Fibroblast of mammary gland (primary cell): ENCODE data around the gene ATP1B4.
"Not testable (repeated sequence)": the region's sequence is repeated elsewhere in the genome, so short reads cannot be mapped to it uniquely, and the experiment has no call there.

ENCODE experiments used
- DNase-seq: peaks from one replicate; pipeline ENCODE4 v3.0.0-alpha.2; 2010; ENCODE audit warnings: low read depth
- H3K4me3 ChIP-seq: 2 replicates; pipeline ENCODE4 v1.5.1; 2011; ENCODE audit warnings: low read depth, mild to moderate bottlenecking, low read length, moderate library complexity; ENCODE audit not compliant: control insufficient read depth
- TF ChIP-seq, protein P1 (sequence below): conservative IDR thresholded peaks from 2 replicates; pipeline ENCODE4 v1.5.1; 2011; ENCODE audit warnings: low read depth, low read length, inconsistent platforms; ENCODE audit not compliant: control insufficient read depth, insufficient read depth

ATP1B4 gene

DNA sequence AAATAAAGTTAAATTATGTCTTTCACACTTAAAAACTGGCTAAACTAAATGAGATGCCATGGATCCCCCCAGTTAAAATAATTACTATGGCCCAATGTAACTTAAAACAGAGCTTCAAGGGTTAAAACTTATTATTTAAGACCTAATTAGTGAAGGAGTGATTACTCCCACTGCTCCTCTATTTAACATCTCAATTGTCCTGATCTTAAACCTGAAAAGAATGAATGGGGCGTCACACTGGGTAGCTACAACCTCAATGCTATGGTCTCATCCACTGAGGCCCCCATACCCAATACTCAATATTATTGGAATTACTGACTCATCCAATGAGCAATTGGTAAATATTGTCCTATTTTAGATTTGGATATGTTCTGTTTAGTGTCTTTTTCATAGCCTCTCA lies 29.5 kb upstream of the ATP1B4 start:
- TF ChIP-seq, protein P1, sequence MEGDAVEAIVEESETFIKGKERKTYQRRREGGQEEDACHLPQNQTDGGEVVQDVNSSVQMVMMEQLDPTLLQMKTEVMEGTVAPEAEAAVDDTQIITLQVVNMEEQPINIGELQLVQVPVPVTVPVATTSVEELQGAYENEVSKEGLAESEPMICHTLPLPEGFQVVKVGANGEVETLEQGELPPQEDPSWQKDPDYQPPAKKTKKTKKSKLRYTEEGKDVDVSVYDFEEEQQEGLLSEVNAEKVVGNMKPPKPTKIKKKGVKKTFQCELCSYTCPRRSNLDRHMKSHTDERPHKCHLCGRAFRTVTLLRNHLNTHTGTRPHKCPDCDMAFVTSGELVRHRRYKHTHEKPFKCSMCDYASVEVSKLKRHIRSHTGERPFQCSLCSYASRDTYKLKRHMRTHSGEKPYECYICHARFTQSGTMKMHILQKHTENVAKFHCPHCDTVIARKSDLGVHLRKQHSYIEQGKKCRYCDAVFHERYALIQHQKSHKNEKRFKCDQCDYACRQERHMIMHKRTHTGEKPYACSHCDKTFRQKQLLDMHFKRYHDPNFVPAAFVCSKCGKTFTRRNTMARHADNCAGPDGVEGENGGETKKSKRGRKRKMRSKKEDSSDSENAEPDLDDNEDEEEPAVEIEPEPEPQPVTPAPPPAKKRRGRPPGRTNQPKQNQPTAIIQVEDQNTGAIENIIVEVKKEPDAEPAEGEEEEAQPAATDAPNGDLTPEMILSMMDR = no peak
- no peak for DNase-seq
- H3K4me3 ChIP-seq = no peak overlapping the region

DNA sequence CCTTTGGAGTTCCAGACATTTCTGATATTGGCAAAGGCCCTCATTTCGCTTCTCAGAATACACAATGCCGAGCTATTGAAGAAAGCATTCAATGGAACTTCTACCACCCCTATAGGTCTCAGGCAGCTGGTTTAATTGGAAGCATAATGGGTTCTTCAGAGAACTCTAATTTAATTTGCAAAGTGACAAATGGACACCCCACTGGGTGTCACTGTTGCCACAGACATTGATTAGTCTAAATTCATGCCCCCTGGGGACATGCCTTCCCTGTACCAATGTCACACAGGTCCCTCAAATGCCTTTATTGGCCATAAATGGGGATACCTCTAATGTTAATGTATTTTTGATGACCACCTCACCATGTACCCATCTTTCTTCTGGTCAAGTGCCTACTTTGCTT lies 27.7 kb upstream of the ATP1B4 start:
- TF ChIP-seq, protein P1 = no peak
- no peak overlapping the region for H3K4me3 ChIP-seq
- no peak for DNase-seq

DNA sequence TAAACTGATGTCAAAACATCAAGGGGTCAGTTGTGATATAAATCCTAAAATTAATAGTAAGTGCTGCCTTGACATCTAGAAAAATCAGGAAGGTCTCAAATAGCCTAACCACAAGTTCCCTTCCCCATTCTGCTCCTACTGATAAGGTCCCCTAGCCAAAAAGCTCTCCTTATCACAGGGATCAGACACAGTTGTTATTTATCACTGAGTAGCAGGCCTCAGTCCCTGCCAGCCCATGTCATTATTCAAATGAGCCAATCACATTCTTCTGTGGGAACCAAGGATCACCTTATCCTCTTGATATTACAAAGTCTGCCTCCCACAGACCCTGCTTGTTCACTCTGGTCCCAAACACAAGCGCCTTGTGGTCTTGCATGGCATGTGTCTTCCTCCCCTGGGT lies 27.3 kb upstream of the ATP1B4 start:
- no peak for DNase-seq
- TF ChIP-seq, protein P1 = no peak
- no peak overlapping the region for H3K4me3 ChIP-seq

DNA sequence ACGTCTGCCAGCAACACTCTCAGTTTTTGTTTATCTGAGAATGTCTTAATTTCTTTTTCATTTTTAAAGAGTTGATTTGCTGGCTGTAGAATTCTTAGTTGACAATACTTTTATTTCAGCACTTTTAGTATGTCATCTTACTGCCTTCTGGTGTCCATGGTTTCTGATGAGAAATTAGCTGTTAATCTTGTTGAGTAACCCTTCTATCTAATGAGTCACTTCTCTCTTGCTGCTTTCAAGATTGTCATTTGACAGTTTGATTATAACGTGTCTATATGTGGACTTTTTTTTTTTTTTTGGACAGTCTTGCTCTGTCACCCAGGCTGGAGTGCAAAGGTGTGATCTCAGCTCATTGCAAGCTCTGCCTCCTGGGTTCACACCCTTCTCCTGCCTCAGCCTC lies 26.6 kb upstream of the ATP1B4 start:
- H3K4me3 ChIP-seq = no peak overlapping the region
- TF ChIP-seq, protein P1 = no peak
- no peak for DNase-seq

DNA sequence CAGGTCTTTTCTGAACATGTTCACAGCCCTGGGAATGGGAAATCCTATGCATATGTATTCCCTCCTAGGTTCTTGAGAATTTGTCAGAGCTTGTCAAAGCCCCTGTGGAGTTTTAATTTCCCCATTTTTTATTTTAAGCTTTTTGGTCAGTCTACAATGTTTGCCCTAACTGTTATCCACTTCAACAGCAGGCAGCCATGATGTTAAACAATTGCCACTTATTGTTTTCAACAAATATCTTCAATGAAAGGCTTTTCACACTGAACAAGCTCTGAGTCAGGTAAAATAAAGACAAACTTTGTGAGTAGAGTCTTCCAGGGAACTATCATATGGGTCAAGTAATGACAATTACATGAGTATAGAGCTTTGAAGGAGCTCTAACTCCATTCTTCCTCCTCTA lies 25.0 kb upstream of the ATP1B4 start:
- H3K4me3 ChIP-seq = no peak overlapping the region
- TF ChIP-seq, protein P1 = no peak

DNA sequence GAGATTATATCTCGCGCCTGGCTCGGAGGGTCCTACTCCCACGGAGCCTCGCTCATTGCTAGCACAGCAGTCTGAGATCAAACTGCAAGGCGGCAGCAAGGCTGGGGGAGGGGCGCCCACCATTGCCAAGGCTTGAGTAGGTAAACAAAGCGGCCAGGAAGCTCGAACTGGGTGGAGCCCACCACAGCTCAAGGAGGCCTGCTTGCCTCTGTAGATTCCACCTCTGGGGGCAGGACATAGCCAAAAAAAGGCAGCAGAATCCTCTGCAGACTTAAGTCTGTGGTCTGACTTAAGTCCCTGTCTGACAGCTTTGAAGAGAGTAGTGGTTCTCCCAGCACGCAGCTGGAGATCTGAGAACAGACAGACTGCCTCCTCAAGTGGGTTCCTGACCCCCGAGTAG lies 17.3 kb upstream of the ATP1B4 start:
- DNase-seq, H3K4me3 ChIP-seq: not testable (repeated sequence)

More for the DNA sequence above, 25.0 kb upstream of the ATP1B4 start:
- no peak for DNase-seq

DNA sequence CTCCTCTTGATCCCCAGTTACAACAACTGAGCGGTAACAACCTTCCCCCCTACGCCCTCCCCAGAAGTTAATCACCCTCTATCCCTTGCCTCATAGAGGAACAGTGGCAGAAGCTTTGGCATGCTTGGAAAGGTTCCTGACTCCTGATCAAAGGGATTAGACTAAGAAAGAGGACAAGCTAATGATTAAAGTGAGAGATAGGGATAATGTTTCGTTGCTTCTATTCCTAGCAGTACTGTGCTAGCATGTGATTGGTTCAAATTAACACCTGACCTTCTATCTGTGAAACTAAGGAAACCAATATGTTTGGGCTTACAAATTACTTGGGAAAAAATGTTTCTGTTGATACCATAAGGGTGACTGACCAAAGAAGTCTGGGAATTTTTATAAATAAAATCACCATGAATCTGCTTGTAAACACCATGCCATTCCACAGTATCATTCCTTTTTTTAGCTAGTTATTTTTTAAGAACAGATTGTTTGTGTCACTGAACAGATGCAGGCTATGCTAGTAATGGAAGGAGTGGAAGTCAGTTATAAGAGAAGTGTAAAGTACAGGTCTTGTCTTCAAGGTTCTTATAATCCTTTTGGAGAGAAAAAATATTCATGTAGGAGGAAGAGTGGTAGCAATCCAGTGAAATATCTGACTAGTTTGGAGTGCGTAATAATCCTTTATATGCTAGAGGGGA lies 11.3 kb upstream of the ATP1B4 start:
- TF ChIP-seq, protein P1 = no peak
- DNase-seq = no peak

More for the DNA sequence above, 11.3 kb upstream of the ATP1B4 start:
- H3K4me3 ChIP-seq = no peak overlapping the region
